Natural killer cell treated with Interleukin-12 subunit alpha and Interleukin-12 subunit beta and Interleukin-15 and Interleukin-18, amount 100 ng/mL, for 72 hours (primary cell): Measurements from ENCODE around the gene NR5A2. TPM values are rescaled to one million over a fixed set of nuclear protein-coding genes. Genes with fewer than 3 reads are reported as not detected.
A peak's percentile ranks its signal among the peaks of the same experiment; 100 is the strongest.

Experiments
- ATAC-seq, 2 donors: fragments of 150-1000 bp; cut with Tn5 transposase in 1 of 2; sonication (Bioruptor Pico), chemical (Tn5 transposase) in 1 of 2; 2 replicates each; pipeline ENCODE4 v1.10.0; 2021
- DNase-seq: peaks from one replicate; pipeline ENCODE4 v3.0.0; 2022; ENCODE audit warnings: low spot score
- H3K27ac Mint-ChIP-seq, 2 donors: 1 replicate in 1 of 2; 2 replicates in 1 of 2; pipeline ENCODE4 v1.8.0; 2022; ENCODE audit warnings: mixed read lengths in 2 of 2, mild to moderate bottlenecking in 1 of 2, moderate library complexity in 1 of 2
- H3K27me3 Mint-ChIP-seq, 2 donors: 1 replicate in 1 of 2; 2 replicates in 1 of 2; pipeline ENCODE4 v1.8.0; 2022; ENCODE audit warnings: mixed read lengths in 2 of 2
- H3K36me3 Mint-ChIP-seq: one replicate; pipeline ENCODE4 v1.8.0; 2022; ENCODE audit warnings: mixed read lengths
- H3K4me1 Mint-ChIP-seq, 2 donors: 1 replicate in 1 of 2; 2 replicates in 1 of 2; pipeline ENCODE4 v1.8.0; 2022; ENCODE audit warnings: low read depth in 2 of 2, mixed read lengths in 2 of 2, mild to moderate bottlenecking in 1 of 2
- H3K4me3 Mint-ChIP-seq: one replicate; pipeline ENCODE4 v1.8.0; 2022; ENCODE audit warnings: mixed read lengths
- H3K9me3 Mint-ChIP-seq: 2 replicates; pipeline ENCODE4 v1.8.0; 2022; ENCODE audit warnings: mixed read lengths
- total RNA-seq, 2 donors: library from RNA; stranded (reverse); gene quantifications; one replicate each; pipeline ENCODE4 v1.2.3, GENCODE V29; 2022

The NR5A2 gene
- total RNA-seq, 2 donors from 2014 or later = 0.11 TPM; not detected in 1

DNA sequence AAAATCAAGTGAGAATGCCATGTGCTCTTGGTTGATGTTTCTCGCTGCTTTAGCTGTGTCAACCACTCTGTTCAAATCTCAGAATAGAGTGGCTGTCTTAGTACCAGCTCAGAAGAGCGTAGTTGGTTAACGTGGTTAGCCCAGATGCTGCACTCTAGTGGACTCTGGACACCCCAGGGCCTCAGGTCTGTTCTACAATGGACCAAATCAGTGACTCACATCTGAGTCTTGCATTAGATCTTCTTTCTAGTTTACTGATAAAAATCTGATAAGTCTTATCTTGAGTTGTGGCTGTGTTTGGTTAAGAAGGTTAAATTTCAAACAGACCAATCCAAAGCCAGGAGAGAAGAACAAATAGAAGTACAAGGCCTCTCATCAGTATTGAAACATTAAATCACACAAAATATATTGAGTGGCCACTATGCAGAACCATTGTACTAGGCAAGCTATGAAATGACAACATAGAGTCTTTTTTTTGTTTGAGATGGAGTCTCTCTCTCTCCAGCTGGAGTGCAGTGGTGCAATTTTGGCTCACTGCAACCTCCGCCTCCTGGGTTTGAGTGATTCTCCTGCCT is 104.1 kb downstream of the NR5A2 start:
- peak; percentile 58 to 59 for ATAC-seq
- Mint-ChIP-seq H3K27me3 (no peaks in the 10 kb centered on the region), H3K9me3 (no peaks in the 10 kb centered on the region), H3K36me3 (no peaks in the 10 kb centered on the region), H3K4me1 (peaks cover 23 to 27% of the 10 kb centered on the region in 2 donors), H3K27ac (peak overlapping the region in 1 of 2 donors; percentile 94), H3K4me3 (no peak overlapping the region)
- no peak for DNase-seq

DNA sequence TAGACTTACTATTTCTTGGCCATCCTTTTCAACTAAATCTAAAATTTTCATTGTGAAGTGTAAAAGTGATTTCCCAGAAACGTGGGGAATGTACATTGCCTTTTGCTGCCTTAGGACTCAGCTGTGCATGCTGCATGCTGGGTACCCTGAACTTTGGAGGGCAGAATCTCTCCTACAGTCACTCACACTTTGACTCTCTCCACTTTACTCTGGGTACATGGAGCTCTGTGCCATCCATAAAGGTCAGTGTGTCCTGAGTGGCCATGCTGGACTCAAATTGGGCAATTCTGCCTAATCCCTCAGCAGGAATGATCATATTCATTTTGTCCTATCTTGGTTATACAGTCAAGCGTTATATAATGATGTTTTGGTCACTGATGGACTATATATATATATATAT is 105.6 kb downstream of the NR5A2 start:
- H3K4me3 Mint-ChIP-seq = no peak overlapping the region
- no peaks in the 10 kb centered on the region for H3K9me3 Mint-ChIP-seq
- H3K27ac Mint-ChIP-seq = peak overlapping the region in 1 of 2 donors; percentile 54
- peaks cover 23 to 27% of the 10 kb centered on the region in 2 donors for H3K4me1 Mint-ChIP-seq
- H3K27me3 Mint-ChIP-seq = no peaks in the 10 kb centered on the region
- DNase-seq (no peak), ATAC-seq (no peak)
- no peaks in the 10 kb centered on the region for H3K36me3 Mint-ChIP-seq

DNA sequence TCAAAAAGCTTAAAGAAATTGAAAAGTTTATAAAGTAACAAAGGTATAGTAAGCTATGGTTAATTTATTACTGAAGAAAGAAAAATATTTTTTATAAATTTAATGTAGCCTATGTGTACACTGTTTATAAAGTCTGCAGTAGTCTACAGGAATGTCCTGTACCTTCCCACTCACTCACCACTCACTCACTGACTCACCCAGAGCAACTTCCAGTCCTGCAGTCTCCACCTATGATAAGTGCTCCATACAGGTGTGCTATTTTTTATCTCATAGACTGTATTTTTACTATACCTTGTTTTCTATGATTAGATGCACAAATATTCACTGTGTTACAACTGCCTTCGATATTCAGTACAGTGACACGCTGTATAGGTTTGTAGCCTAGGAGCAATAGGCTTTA is 106.6 kb downstream of the NR5A2 start:
- no peak for ATAC-seq
- Mint-ChIP-seq H3K27ac (no peak overlapping the region), H3K27me3 (no peaks in the 10 kb centered on the region), H3K36me3 (no peaks in the 10 kb centered on the region), H3K4me1 (peaks cover 18 to 24% of the 10 kb centered on the region in 2 donors), H3K9me3 (no peaks in the 10 kb centered on the region), H3K4me3 (no peak overlapping the region)
- DNase-seq = no peak

- ATAC-seq (no peak), DNase-seq (no peak)
- H3K4me1 Mint-ChIP-seq = peaks cover 0 to 9% of the 10 kb centered on the region in 2 donors
- no peaks in the 10 kb centered on the region for H3K9me3 Mint-ChIP-seq
- no peaks in the 10 kb centered on the region for H3K27me3 Mint-ChIP-seq
- H3K27ac Mint-ChIP-seq = peak overlapping the region in 1 of 2 donors; percentile 32
- H3K36me3 Mint-ChIP-seq = no peaks in the 10 kb centered on the region
- no peak overlapping the region for H3K4me3 Mint-ChIP-seq
These were observed 108.9 kb downstream of the NR5A2 start for GRCh38 chr1:200136384-200136783.

DNA sequence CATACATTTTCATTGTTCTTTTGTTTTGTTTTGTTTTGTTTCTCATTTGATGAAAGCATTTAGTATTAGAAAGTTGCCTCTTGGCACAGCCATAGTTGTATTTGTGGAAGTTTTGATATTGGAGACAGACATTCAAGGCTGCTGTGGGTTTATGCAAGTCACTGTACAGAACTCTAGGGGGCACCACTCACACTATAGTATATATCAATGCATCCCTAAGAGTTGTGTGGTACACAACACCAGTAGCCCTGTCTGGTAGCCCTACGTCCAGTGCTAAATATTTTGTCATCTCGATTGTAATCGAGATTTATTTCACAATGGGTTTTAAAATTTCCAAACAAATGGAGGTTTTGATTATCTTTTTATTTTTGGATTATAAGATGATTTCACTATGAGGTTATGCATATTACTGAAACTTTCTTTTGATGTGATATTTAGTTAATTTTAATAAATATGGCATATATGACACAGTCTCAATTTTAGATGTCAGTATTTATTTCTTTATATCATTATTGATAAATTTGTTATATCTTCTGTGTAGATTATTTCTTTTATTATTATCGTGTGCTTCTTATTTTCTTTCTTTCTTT is 112.2 kb downstream of the NR5A2 start:
- H3K9me3 Mint-ChIP-seq = peaks cover 3% of the 10 kb centered on the region
- H3K27me3 Mint-ChIP-seq = peaks cover 0 to 7% of the 10 kb centered on the region in 2 donors
- ATAC-seq (peak; percentile 80 to 85), DNase-seq (peak; percentile 66)
- H3K36me3 Mint-ChIP-seq = no peaks in the 10 kb centered on the region
- peaks cover 5 to 13% of the 10 kb centered on the region in 2 donors for H3K4me1 Mint-ChIP-seq
- H3K4me3 Mint-ChIP-seq = no peak overlapping the region
- H3K27ac Mint-ChIP-seq = no peak overlapping the region

GRCh38 chr1:200143347-200143746 is 115.8 kb downstream of the NR5A2 start:
- Mint-ChIP-seq H3K4me3 (no peak overlapping the region), H3K27me3 (peaks cover 0 to 7% of the 10 kb centered on the region in 2 donors), H3K9me3 (peaks cover 3% of the 10 kb centered on the region), H3K36me3 (no peaks in the 10 kb centered on the region), H3K27ac (no peak overlapping the region), H3K4me1 (peaks cover 5 to 21% of the 10 kb centered on the region in 2 donors)
- DNase-seq (no peak), ATAC-seq (no peak)

- Mint-ChIP-seq H3K27me3 (peaks cover 0 to 7% of the 10 kb centered on the region in 2 donors), H3K4me1 (peaks cover 24 to 35% of the 10 kb centered on the region in 2 donors), H3K9me3 (peaks cover 3% of the 10 kb centered on the region), H3K27ac (peak overlapping the region in 1 of 2 donors; percentile 40), H3K4me3 (no peak overlapping the region), H3K36me3 (no peaks in the 10 kb centered on the region)
- no peak for ATAC-seq
- no peak for DNase-seq
These were observed 118.6 kb downstream of the NR5A2 start for GRCh38 chr1:200146100-200146499.

DNA sequence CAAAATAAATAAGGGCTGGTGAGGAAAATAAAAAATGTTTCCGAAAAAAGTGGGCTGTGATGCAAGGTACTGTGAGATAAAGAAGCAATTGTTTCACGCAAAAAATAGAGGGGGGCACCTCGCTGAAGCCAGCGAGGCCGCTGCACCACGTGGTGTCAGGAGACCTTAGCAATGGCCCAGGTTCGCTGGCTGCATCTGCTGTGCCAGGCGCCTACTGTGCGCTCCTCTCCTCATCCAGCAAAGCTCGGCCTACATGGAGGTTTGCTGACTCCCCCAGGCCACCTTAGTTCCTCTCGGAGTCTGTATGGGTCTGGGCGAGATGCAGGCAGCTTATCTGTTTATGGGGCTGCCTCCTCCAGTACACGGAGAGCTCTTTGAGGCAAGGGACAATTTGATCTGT is 119.6 kb downstream of the NR5A2 start:
- peaks cover 0 to 7% of the 10 kb centered on the region in 2 donors for H3K27me3 Mint-ChIP-seq
- no peak overlapping the region for H3K4me3 Mint-ChIP-seq
- DNase-seq (no peak), ATAC-seq (no peak)
- H3K36me3 Mint-ChIP-seq = no peaks in the 10 kb centered on the region
- H3K4me1 Mint-ChIP-seq = peaks cover 31 to 39% of the 10 kb centered on the region in 2 donors
- no peak overlapping the region for H3K27ac Mint-ChIP-seq
- peaks cover 3% of the 10 kb centered on the region for H3K9me3 Mint-ChIP-seq

- peaks cover 35 to 41% of the 10 kb centered on the region in 2 donors for H3K4me1 Mint-ChIP-seq
- H3K4me3 Mint-ChIP-seq = no peak overlapping the region
- H3K27me3 Mint-ChIP-seq = peaks cover 0 to 6% of the 10 kb centered on the region in 2 donors
- H3K9me3 Mint-ChIP-seq = peaks cover 3% of the 10 kb centered on the region
- DNase-seq (no peak), ATAC-seq (no peak)
- no peak overlapping the region for H3K27ac Mint-ChIP-seq
- no peaks in the 10 kb centered on the region for H3K36me3 Mint-ChIP-seq
These were observed 120.2 kb downstream of the NR5A2 start for GRCh38 chr1:200147742-200148141.

DNA sequence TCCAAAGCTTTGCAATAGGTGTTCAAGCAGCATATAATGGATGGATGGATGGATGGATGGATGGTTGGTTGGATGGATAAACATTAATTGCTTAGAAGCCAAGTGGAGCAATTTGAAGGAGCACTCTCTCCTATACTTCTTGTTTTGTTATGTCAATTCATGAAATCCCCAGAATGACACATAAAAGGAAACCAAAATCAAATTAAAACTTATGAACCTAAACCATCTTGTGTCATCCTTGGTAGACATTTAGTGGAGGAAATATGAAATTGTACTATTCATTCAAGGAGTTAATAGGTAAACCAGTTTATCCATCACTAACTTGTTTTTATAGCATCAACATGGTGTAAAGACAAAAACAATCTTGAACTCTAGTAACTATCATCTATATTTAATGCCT is 122.5 kb downstream of the NR5A2 start:
- no peaks in the 10 kb centered on the region for H3K36me3 Mint-ChIP-seq
- ATAC-seq (no peak), DNase-seq (no peak)
- H3K27ac Mint-ChIP-seq = peak overlapping the region; percentile 68 to 90
- H3K4me1 Mint-ChIP-seq = peaks cover 52% of the 10 kb centered on the region in 2 donors
- peak overlapping the region; percentile 50 for H3K4me3 Mint-ChIP-seq
- H3K9me3 Mint-ChIP-seq = no peaks in the 10 kb centered on the region
- no peaks in the 10 kb centered on the region for H3K27me3 Mint-ChIP-seq

DNA sequence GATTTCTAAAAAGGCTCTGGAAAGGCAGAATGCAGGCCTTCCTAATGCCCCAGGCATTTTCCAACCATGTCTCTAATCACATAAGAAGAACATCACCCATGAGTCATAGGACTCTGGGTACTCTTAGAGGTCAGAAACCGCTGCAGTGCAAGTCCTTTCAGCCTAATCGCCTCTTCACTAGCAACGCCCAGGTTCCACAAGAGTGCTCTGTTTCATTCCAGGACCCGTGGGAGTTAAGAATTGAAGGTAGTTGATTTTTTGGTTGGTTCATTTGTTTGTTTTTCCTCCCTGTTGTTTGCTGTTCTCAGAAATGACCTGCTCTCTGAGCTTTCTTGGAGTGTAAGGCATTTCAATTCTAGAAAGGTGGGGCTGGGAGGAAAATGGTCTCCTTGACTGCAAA is 123.2 kb downstream of the NR5A2 start:
- no peak for DNase-seq
- no peak for ATAC-seq
- Mint-ChIP-seq H3K9me3 (no peaks in the 10 kb centered on the region), H3K4me3 (peak overlapping the region; percentile 50), H3K27me3 (no peaks in the 10 kb centered on the region), H3K36me3 (no peaks in the 10 kb centered on the region), H3K4me1 (peaks cover 52% of the 10 kb centered on the region in 2 donors), H3K27ac (peak overlapping the region; percentile 68 to 90)

- H3K27ac Mint-ChIP-seq = peak overlapping the region in 1 of 2 donors; percentile 76
- H3K4me1 Mint-ChIP-seq = peaks cover 49 to 52% of the 10 kb centered on the region in 2 donors
- DNase-seq (no peak), ATAC-seq (no peak)
- H3K4me3 Mint-ChIP-seq = no peak overlapping the region
- no peaks in the 10 kb centered on the region for H3K9me3 Mint-ChIP-seq
- no peaks in the 10 kb centered on the region for H3K27me3 Mint-ChIP-seq
- no peaks in the 10 kb centered on the region for H3K36me3 Mint-ChIP-seq
These were observed 124.8 kb downstream of the NR5A2 start for GRCh38 chr1:200152336-200152735.

DNA sequence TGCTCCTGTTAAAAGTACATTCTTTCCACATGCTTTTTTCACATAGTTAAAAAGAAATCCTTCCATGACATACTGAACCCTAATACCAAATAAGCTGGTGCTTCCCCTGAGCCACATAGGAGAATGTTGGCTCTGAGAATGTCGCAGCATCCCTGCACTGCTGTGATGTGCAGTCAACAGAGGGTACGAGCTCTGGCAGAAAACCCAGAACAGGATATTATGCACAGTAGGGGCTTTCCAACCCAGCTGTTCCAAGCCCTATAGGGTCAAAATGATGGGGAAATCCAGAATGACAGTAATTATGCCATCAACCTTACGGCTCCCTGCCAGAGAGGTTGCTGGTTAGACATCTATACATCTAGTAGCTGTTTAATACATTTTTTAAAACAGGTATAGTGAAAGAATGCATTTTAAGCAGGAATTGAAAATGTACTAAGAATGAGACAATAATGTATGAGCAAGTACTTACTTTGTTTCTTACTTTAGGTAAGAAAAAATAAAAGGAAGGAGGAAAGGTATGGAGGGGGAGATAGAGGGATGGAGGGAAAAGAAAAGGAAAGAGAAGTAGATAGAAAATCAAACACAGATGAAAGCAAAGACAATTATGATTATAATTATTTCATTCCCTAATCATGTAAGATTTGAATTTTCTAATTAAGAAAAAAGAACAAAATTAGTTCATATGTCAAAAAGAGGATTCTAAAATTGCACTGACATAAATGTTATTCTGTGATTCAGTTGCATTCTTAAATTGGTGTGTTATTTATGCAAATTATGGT is 126.0 kb downstream of the NR5A2 start:
- DNase-seq (peak; percentile 80), ATAC-seq (peak; percentile 80 to 92)
- H3K36me3 Mint-ChIP-seq = no peaks in the 10 kb centered on the region
- peak overlapping the region; percentile 76 to 96 for H3K27ac Mint-ChIP-seq
- no peaks in the 10 kb centered on the region for H3K27me3 Mint-ChIP-seq
- peak overlapping the region; percentile 91 for H3K4me3 Mint-ChIP-seq
- H3K4me1 Mint-ChIP-seq = peaks cover 47 to 52% of the 10 kb centered on the region in 2 donors
- H3K9me3 Mint-ChIP-seq = no peaks in the 10 kb centered on the region
